ENCODE results near the gene CDH13. TPM values are rescaled to one million over a fixed set of nuclear protein-coding genes. Genes with fewer than 3 reads are reported as not detected.

Gene CDH13
- total RNA-seq, 4 donors from 2014 or later: 12.5 to 35.9 (median 22.1) TPM

GRCh38 chr16:82682767-82683166 is 56.0 kb downstream of the CDH13 start:
- no peak for TF ChIP-seq CTCF (IDR thresholded peaks at IDR 0.05)
- no peak for DNase-seq (ENCODE audit: low spot score)
- ATAC-seq (ENCODE audit: low FRiP score): no peak

GRCh38 chr16:82684256-82684655 is 57.5 kb downstream of the CDH13 start:
- no peak for ATAC-seq (ENCODE audit: low FRiP score)
- no peak for TF ChIP-seq CTCF (IDR thresholded peaks at IDR 0.05)
- DNase-seq (ENCODE audit: low spot score): no peak

GRCh38 chr16:82685526-82685925 is 58.8 kb downstream of the CDH13 start:
- ATAC-seq (ENCODE audit: low FRiP score) (no peak), DNase-seq (ENCODE audit: low spot score) (no peak)
- no peak for TF ChIP-seq CTCF (IDR thresholded peaks at IDR 0.05)

- ATAC-seq (ENCODE audit: low FRiP score): no peak
- no peak for DNase-seq (ENCODE audit: low spot score)
- no peak for TF ChIP-seq CTCF (IDR thresholded peaks at IDR 0.05)
Observed at GRCh38 chr16:82694239-82694874, 67.6 kb downstream of the CDH13 start.

- TF ChIP-seq CTCF (IDR thresholded peaks at IDR 0.05): no peak
Observed at GRCh38 chr16:82695806-82696205, 69.0 kb downstream of the CDH13 start.

GRCh38 chr16:82699260-82699659 is 72.5 kb downstream of the CDH13 start:
- DNase-seq (ENCODE audit: low spot score) (no peak), ATAC-seq (ENCODE audit: low FRiP score) (no peak)
- TF ChIP-seq CTCF (IDR thresholded peaks at IDR 0.05): no peak

More at GRCh38 chr16:82695806-82696205, 69.0 kb downstream of the CDH13 start:
- DNase-seq (ENCODE audit: low spot score) (no peak), ATAC-seq (ENCODE audit: low FRiP score) (no peak)

- ATAC-seq (ENCODE audit: low FRiP score) (no peak), DNase-seq (ENCODE audit: low spot score) (no peak)
- TF ChIP-seq CTCF (IDR thresholded peaks at IDR 0.05): no peak
Observed at GRCh38 chr16:82699711-82700495, 73.1 kb downstream of the CDH13 start.
